Coronary artery (tissue), 2 donors: Measurements from ENCODE around the gene ADD3.

Source experiments
- DNase-seq: peaks from one replicate; pipeline ENCODE4 v3.0.0-alpha.2; 2017; ENCODE audit warnings: low spot score
- H3K27ac ChIP-seq, 2 donors: fragments of 200-600 bp; sonication (generic); one replicate each; pipeline ENCODE4 v1.5.1; 2016 to 2019
- H3K4me3 ChIP-seq: fragments of 200-600 bp; sonication (generic); 2 replicates; pipeline ENCODE4 v1.5.1; 2016; ENCODE audit warnings: mild to moderate bottlenecking, moderate library complexity
- CTCF ChIP-seq: fragments of 200-600 bp; sonication (generic); IDR thresholded peaks from one replicate; pipeline ENCODE4 v1.5.1; 2019; ENCODE audit warnings: antibody characterized with exemption

Gene ADD3, protein sequence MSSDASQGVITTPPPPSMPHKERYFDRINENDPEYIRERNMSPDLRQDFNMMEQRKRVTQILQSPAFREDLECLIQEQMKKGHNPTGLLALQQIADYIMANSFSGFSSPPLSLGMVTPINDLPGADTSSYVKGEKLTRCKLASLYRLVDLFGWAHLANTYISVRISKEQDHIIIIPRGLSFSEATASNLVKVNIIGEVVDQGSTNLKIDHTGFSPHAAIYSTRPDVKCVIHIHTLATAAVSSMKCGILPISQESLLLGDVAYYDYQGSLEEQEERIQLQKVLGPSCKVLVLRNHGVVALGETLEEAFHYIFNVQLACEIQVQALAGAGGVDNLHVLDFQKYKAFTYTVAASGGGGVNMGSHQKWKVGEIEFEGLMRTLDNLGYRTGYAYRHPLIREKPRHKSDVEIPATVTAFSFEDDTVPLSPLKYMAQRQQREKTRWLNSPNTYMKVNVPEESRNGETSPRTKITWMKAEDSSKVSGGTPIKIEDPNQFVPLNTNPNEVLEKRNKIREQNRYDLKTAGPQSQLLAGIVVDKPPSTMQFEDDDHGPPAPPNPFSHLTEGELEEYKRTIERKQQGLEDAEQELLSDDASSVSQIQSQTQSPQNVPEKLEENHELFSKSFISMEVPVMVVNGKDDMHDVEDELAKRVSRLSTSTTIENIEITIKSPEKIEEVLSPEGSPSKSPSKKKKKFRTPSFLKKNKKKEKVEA

DNA sequence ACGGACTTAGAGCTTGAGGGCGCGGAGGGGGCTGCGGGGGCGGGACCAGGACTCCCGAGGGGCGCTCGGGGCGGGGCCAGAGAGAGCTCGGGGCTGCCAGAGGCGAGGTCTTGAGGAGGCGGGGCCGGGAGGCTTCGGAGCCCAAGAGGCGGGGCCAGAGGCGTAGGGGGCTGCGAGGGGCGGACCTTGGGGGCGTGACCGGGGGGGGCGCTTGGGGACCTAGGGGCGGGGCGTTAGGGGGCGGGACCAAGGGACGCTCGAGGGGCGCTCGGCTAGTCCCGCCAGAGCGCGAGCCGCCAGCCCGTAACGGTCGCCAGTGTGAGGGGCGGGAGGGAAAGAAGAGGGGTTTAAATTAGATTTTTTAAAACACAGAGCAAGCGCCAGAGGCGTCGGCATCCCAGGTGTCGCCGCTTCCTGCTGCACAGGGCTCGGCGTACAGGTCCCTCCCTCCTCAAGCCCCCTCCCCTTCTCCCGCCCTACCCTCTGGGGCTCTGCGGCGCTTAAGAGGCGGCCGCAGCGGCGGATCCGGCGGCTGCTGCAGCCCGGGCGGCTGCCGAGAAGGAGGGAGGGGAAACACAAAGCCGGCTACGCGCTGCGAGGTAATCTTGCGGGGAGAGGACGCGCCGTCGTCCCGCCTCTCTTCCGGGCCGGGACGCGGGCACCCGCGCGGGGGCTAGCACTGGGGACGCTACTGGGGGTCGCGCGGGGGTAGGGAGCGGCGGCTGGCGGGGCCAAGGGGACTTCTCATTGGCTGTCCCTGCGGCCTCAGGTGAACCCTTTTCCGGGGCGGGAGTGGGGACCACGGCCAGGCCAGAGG is at the start of gene ADD3:
ADD3 (plus strand) TSS at position 284 of the 817 bp plus-strand sequence. CDS start 92,670 bp downstream, outside the sequence.
- DNase-seq: peak; percentile 96
- H3K4me3 ChIP-seq: peak within 1 kb of the TSS; percentile 93
- no peak for TF ChIP-seq CTCF
- peak within 1 kb of the TSS; percentile 95 to 98 for H3K27ac ChIP-seq

DNA sequence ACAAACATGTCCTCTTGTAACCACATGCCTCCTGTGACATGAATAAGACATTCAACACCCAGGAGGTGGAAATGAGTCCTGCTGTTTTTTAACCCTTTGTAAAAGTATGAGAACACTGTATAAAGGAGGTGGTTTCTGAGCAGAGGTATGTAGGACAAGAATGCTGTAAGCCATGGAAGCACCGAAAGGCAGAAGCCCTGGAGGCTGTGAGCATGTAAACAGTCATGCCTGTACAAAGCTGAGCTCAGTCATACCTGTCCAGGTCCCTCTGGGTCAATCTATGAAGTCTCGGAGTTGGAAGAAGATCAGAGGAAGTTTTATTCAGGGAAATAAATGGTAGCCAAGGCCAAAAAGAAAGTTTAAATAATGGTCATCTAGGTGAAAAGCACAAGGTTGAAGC is 49.7 kb upstream of the ADD3 start:
- H3K27ac ChIP-seq: no peak overlapping the region

GRCh38 chr10:109959259-109960145 is 48.3 kb upstream of the ADD3 start:
- no peak for DNase-seq
- H3K4me3 ChIP-seq: no peak overlapping the region
- no peak for TF ChIP-seq CTCF
- no peak overlapping the region for H3K27ac ChIP-seq

More for the DNA sequence above, 49.7 kb upstream of the ADD3 start:
- H3K4me3 ChIP-seq: no peak overlapping the region
- no peak for TF ChIP-seq CTCF
- DNase-seq: no peak

GRCh38 chr10:109960682-109961081 is 47.1 kb upstream of the ADD3 start:
- DNase-seq: no peak
- peak overlapping the region in 1 of 2 donors; percentile 12 for H3K27ac ChIP-seq
- H3K4me3 ChIP-seq: no peak overlapping the region
- no peak for TF ChIP-seq CTCF

- no peak for TF ChIP-seq CTCF
- DNase-seq: no peak
- Histone ChIP-seq H3K27ac (peak overlapping the region in 1 of 2 donors; percentile 12), H3K4me3 (no peak overlapping the region)
Observed at GRCh38 chr10:109961174-109962001, 46.4 kb upstream of the ADD3 start.
